ENCODE results near the gene ALCAM. TPM values are rescaled to one million over a fixed set of nuclear protein-coding genes. Genes with fewer than 3 reads are reported as not detected.

The ALCAM gene
- total RNA-seq, 1 experiment from 2014 or later, result 32.3 TPM

GRCh38 chr3:105564546-105565288 lies 198.0 kb downstream of the ALCAM start:
- in situ Hi-C loops (cut with HindIII; ENCODE audit: low pct_unique_long_range_greater_than_20kb, low sequenced_read_pairs), result no loop called here
- ChIA-PET CTCF (no interaction called here), POLR2A (no interaction called here)
- Histone ChIP-seq H3K4me1 (ENCODE audit: control insufficient read depth, insufficient read depth, low read length) (no peaks in the 10 kb centered on the region), H3K9me3 (ENCODE audit: control insufficient read depth, insufficient read depth, low read depth, low read length) (no peaks in the 10 kb centered on the region), H3K4me3 (ENCODE audit: low read depth in 2 of 2, low read length in 2 of 2) (no peak overlapping the region), H3K27ac (ENCODE audit: low read length) (no peak overlapping the region), H3K27me3 (ENCODE audit: control insufficient read depth, insufficient read depth, low read length) (no peaks in the 10 kb centered on the region), H3K36me3 (ENCODE audit: control insufficient read depth, insufficient read depth, low read length) (no peaks in the 10 kb centered on the region)
- BruUV-seq (replicated peaks), result no TSS peak
- no peak for TF ChIP-seq TCF7L2 (IDR thresholded peaks at IDR 0.05; ENCODE audit: low read depth, low read length)
- TF ChIP-seq REST (IDR thresholded peaks at IDR 0.05; ENCODE audit: insufficient read depth in 1 of 2, low read depth in 2 of 2, low read length in 1 of 2), result no peak
- TF ChIP-seq, protein P1, sequence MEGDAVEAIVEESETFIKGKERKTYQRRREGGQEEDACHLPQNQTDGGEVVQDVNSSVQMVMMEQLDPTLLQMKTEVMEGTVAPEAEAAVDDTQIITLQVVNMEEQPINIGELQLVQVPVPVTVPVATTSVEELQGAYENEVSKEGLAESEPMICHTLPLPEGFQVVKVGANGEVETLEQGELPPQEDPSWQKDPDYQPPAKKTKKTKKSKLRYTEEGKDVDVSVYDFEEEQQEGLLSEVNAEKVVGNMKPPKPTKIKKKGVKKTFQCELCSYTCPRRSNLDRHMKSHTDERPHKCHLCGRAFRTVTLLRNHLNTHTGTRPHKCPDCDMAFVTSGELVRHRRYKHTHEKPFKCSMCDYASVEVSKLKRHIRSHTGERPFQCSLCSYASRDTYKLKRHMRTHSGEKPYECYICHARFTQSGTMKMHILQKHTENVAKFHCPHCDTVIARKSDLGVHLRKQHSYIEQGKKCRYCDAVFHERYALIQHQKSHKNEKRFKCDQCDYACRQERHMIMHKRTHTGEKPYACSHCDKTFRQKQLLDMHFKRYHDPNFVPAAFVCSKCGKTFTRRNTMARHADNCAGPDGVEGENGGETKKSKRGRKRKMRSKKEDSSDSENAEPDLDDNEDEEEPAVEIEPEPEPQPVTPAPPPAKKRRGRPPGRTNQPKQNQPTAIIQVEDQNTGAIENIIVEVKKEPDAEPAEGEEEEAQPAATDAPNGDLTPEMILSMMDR (IDR thresholded peaks at IDR 0.05), result no peak
- TF ChIP-seq SIN3A (IDR thresholded peaks at IDR 0.05; ENCODE audit: borderline replicate concordance, insufficient read depth, low read depth, low read length), result no peak
- TF ChIP-seq POLR2AphosphoS5 (IDR thresholded peaks at IDR 0.05; ENCODE audit: low read depth, low read length), result no peak
- intact Hi-C loops (cut with micrococcal nuclease; ENCODE audit: unreplicated experiment), result no loop called here
- no peak for DNase-seq (ENCODE audit: low read depth, low spot score)
- no peak for ATAC-seq

- POLR2A ChIA-PET, result interaction anchor here (0.6 kb wide), 1 partner anchor 569 kb away, joined by 3 read pairs; no protein-coding TSS in a partner anchor
- Histone ChIP-seq H3K4me3 (ENCODE audit: low read depth in 2 of 2, low read length in 2 of 2) (no peak overlapping the region), H3K27me3 (ENCODE audit: control insufficient read depth, insufficient read depth, low read length) (no peaks in the 10 kb centered on the region), H3K4me1 (ENCODE audit: control insufficient read depth, insufficient read depth, low read length) (no peaks in the 10 kb centered on the region), H3K9me3 (ENCODE audit: control insufficient read depth, insufficient read depth, low read depth, low read length) (no peaks in the 10 kb centered on the region), H3K36me3 (ENCODE audit: control insufficient read depth, insufficient read depth, low read length) (no peaks in the 10 kb centered on the region), H3K27ac (ENCODE audit: low read length) (no peak overlapping the region)
- in situ Hi-C loops (cut with HindIII; ENCODE audit: low pct_unique_long_range_greater_than_20kb, low sequenced_read_pairs), result no loop called here
- no peak for DNase-seq (ENCODE audit: low read depth, low spot score)
- ATAC-seq, result no peak
- CTCF ChIA-PET, result no interaction called here
- no TSS peak for BruUV-seq (replicated peaks)
- intact Hi-C loops (cut with micrococcal nuclease; ENCODE audit: unreplicated experiment), result no loop called here
- TF ChIP-seq REST (IDR thresholded peaks at IDR 0.05; ENCODE audit: insufficient read depth in 1 of 2, low read depth in 2 of 2, low read length in 1 of 2) (no peak), SIN3A (IDR thresholded peaks at IDR 0.05; ENCODE audit: borderline replicate concordance, insufficient read depth, low read depth, low read length) (no peak), TCF7L2 (IDR thresholded peaks at IDR 0.05; ENCODE audit: low read depth, low read length) (no peak), POLR2AphosphoS5 (IDR thresholded peaks at IDR 0.05; ENCODE audit: low read depth, low read length) (no peak)
- TF ChIP-seq, protein P1 (IDR thresholded peaks at IDR 0.05), result no peak
Observed at GRCh38 chr3:105571005-105571404, 204.3 kb downstream of the ALCAM start.

All from Panc1 (cell line).